Naive thymus-derived CD4-positive, alpha-beta T cell (primary cell): Measurements from ENCODE around the gene NT5DC4. TPM values are rescaled to one million over a fixed set of nuclear protein-coding genes. Genes with fewer than 3 reads are reported as not detected.

Source experiments
- ATAC-seq: fragments of 150-1000 bp; cut with Tn5 transposase; 2 replicates; pipeline ENCODE4 v1.10.0; 2021; ENCODE audit warnings: mild to moderate bottlenecking, moderate library complexity
- CTCF ChIA-PET: fragments of 350-600 bp; sonication (Branson Sonifier 250); formaldehyde crosslinking; loops from one replicate; lab custom pipeline; 2021; ENCODE audit warnings: antibody characterized with exemption; lab: Charles Lee
- POLR2A ChIA-PET: fragments of 350-600 bp; sonication (Branson Sonifier 250); formaldehyde crosslinking; loops from one replicate; lab custom pipeline; 2021; ENCODE audit warnings: antibody characterized with exemption, inconsistent platforms; lab: Charles Lee
- DNase-seq, 9 donors: peaks; one replicate each; pipeline versions ENCODE4 v3.0.0 to v3.0.0-alpha.2; 2020 to 2022; ENCODE audit warnings: mixed read lengths in 1 of 9
- H3K27ac ChIP-seq: one replicate; pipeline ENCODE4 v1.7.0; 2013; ENCODE audit warnings: mild to moderate bottlenecking, low read depth, low read length, moderate library complexity
- H3K27me3 ChIP-seq, 2 donors: one replicate each; pipeline ENCODE4 v1.7.0; 2013; ENCODE audit warnings: low read length in 2 of 2, mild to moderate bottlenecking in 2 of 2, moderate library complexity in 2 of 2; ENCODE audit not compliant: control insufficient read depth in 2 of 2, insufficient read depth in 2 of 2
- H3K36me3 ChIP-seq, 3 experiments: 1 replicate in 2 of 3; 2 replicates in 1 of 3; pipeline ENCODE4 v1.7.0; 2013; ENCODE audit warnings: low read length in 3 of 3, mild to moderate bottlenecking in 3 of 3, moderate library complexity in 1 of 3; ENCODE audit not compliant: insufficient read depth in 3 of 3, control insufficient read depth in 2 of 3
- H3K4me1 ChIP-seq, 2 donors: one replicate each; pipeline ENCODE4 v1.7.0; 2013; ENCODE audit warnings: low read length in 2 of 2, mild to moderate bottlenecking in 2 of 2, moderate library complexity in 1 of 2; ENCODE audit not compliant: control insufficient read depth in 2 of 2, insufficient read depth in 2 of 2
- H3K4me3 ChIP-seq: 2 replicates; pipeline ENCODE4 v1.7.0; 2013; ENCODE audit warnings: mild to moderate bottlenecking, low read length
- H3K9me3 ChIP-seq, 3 experiments: 1 replicate in 2 of 3; 2 replicates in 1 of 3; pipeline ENCODE4 v1.7.0; 2013; ENCODE audit warnings: low read length in 3 of 3; ENCODE audit not compliant: control insufficient read depth in 2 of 3
- H3K27ac Mint-ChIP-seq, 9 donors: one replicate each; pipeline ENCODE4 v1.8.0; 2020 to 2022; ENCODE audit warnings: mixed read lengths in 9 of 9, mild to moderate bottlenecking in 8 of 9, moderate library complexity in 5 of 9, inconsistent platforms in 2 of 9
- H3K27me3 Mint-ChIP-seq, 5 donors: one replicate each; pipeline ENCODE4 v1.8.0; 2021 to 2022; ENCODE audit warnings: mixed read lengths in 5 of 5, mild to moderate bottlenecking in 1 of 5
- H3K36me3 Mint-ChIP-seq, 5 donors: one replicate each; pipeline ENCODE4 v1.8.0; 2020 to 2022; ENCODE audit warnings: mixed read lengths in 5 of 5, mild to moderate bottlenecking in 3 of 5, inconsistent platforms in 1 of 5
- H3K4me1 Mint-ChIP-seq, 7 donors: one replicate each; pipeline ENCODE4 v1.8.0; 2020 to 2022; ENCODE audit warnings: mixed read lengths in 7 of 7, mild to moderate bottlenecking in 3 of 7, inconsistent platforms in 1 of 7
- H3K4me3 Mint-ChIP-seq, 10 donors: one replicate each; pipeline ENCODE4 v1.8.0; 2020 to 2022; ENCODE audit warnings: mild to moderate bottlenecking in 10 of 10, mixed read lengths in 10 of 10, moderate library complexity in 6 of 10, inconsistent platforms in 2 of 10
- H3K9me3 Mint-ChIP-seq, 11 donors: one replicate each; pipeline ENCODE4 v1.8.0; 2020 to 2022; ENCODE audit warnings: mixed read lengths in 11 of 11, mild to moderate bottlenecking in 4 of 11, inconsistent platforms in 1 of 11, moderate library complexity in 1 of 11
- intact Hi-C, 2 donors: fragments of 100-400 bp; cut with micrococcal nuclease; formaldehyde crosslinking; loops; one replicate each; pipeline ENCODE4 v1.15.1; 2023
- polyA plus RNA-seq, 2 donors: library from polyadenylated mRNA; unstranded; fragments of 300-500 nt; fragmentation: Illumina TruSeq; gene quantifications; one replicate each; pipeline ENCODE4 v1.2.3, GENCODE V29; 2021
- total RNA-seq, 6 experiments: library from RNA in 5 of 6; stranded (reverse) in 5 of 6; gene quantifications; 1 replicate in 5 of 6; 2 replicates in 1 of 6; pipeline ENCODE4 v1.2.3 and lab custom pipeline; 2021 to 2026

Gene NT5DC4
- total and polyA plus RNA-seq, 7 experiments from 2014 or later: 0.56 TPM; not detected in 6

DNA sequence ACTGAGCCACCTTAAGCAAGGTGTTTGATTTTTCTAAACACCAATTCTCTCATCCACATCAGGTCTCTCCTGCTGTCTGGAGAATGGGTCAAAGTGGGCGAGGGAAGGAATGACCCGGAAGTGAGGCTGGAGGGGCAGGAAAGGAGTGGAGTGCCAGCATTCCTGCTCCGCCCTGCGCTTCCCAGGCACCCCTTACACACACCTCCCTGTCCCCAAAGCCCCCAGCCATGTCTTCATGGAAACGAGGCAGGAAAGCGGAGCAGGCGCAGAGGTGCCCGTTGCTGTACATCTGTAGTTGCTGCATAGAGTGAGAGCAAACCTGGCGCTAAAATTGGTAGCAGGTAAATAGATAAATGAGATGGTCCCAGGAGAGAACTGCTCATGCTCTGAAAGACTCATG is 27.2 kb upstream of the NT5DC4 start:
- no peaks in the 10 kb centered on the region for H3K9me3 ChIP-seq
- CTCF ChIA-PET: interaction anchor here (4.0 to 8.9 kb wide), 2 partner anchors 33 to 65 kb away, joined by 33 to 183 read pairs; no protein-coding TSS in a partner anchor
- DNase-seq: no peak

DNA sequence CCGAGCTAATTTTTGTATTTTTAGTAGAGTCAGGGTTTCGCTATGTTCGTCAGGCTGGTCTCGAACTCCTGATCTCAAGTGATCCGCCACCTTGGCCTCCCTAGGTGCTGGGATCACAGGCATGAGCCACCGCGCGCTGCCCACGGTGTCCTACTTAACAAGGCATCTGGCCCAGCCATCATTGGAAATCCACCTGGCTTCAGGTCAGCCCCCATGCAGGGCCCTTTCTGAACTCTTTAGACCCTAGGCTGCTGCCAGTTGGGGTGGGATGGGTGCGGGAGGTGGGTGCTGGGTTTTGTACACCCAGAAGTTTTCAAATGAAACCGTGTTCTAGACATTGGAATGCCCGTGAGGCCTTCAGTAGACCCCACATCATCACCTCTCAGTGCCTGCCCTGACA is 26.6 kb upstream of the NT5DC4 start:
- ATAC-seq: no peak
- CTCF ChIA-PET: no interaction called here
- H3K36me3 ChIP-seq: no peaks in the 10 kb centered on the region
- H3K27me3 ChIP-seq: no peaks in the 10 kb centered on the region
- Mint-ChIP-seq H3K4me1 (peaks cover 0 to 39% (median 18%) of the 10 kb centered on the region in 7 donors), H3K4me3 (no peak overlapping the region), H3K27me3 (peaks cover 0 to 5% (median 0%) of the 10 kb centered on the region in 5 donors), H3K27ac (no peak overlapping the region), H3K9me3 (no peaks in the 10 kb centered on the region), H3K36me3 (peaks cover 0 to 2% (median 0%) of the 10 kb centered on the region in 5 donors)
- intact Hi-C loops: loop anchor here in 1 of 2 donors (5.0 kb wide), 1 partner anchor 212 kb away; the partner anchor contains the start of gene TTL
- H3K9me3 ChIP-seq: no peaks in the 10 kb centered on the region
- peaks cover 6 to 16% of the 10 kb centered on the region in 2 donors for H3K4me1 ChIP-seq
- no peak overlapping the region for H3K27ac ChIP-seq
- POLR2A ChIA-PET: interaction anchor here (0.7 kb wide), 1 partner anchor 63 kb away, joined by 5 read pairs; no protein-coding TSS in a partner anchor
- no peak overlapping the region for H3K4me3 ChIP-seq
- no peak for DNase-seq

More for the DNA sequence above, 27.2 kb upstream of the NT5DC4 start:
- H3K4me3 ChIP-seq: no peak overlapping the region
- Mint-ChIP-seq H3K9me3 (no peaks in the 10 kb centered on the region), H3K36me3 (peaks cover 0 to 2% (median 0%) of the 10 kb centered on the region in 5 donors), H3K27ac (peak overlapping the region in 2 of 9 donors; percentile 36 to 91), H3K27me3 (peaks cover 0 to under 1% (median 0%) of the 10 kb centered on the region in 5 donors), H3K4me1 (peaks cover 0 to 41% (median 18%) of the 10 kb centered on the region in 7 donors), H3K4me3 (no peak overlapping the region)
- no peaks in the 10 kb centered on the region for H3K27me3 ChIP-seq
- intact Hi-C loops: loop anchor here in 1 of 2 donors (5.0 kb wide), 1 partner anchor 211 kb away; the partner anchor contains the start of gene TTL
- no peak overlapping the region for H3K27ac ChIP-seq
- H3K36me3 ChIP-seq: no peaks in the 10 kb centered on the region
- ATAC-seq: no peak
- H3K4me1 ChIP-seq: peaks cover 6 to 16% of the 10 kb centered on the region in 2 donors
- POLR2A ChIA-PET: interaction anchor here (0.6 to 0.7 kb wide), 2 partner anchors 14 to 62 kb away, joined by 3 to 5 read pairs; no protein-coding TSS in a partner anchor

DNA sequence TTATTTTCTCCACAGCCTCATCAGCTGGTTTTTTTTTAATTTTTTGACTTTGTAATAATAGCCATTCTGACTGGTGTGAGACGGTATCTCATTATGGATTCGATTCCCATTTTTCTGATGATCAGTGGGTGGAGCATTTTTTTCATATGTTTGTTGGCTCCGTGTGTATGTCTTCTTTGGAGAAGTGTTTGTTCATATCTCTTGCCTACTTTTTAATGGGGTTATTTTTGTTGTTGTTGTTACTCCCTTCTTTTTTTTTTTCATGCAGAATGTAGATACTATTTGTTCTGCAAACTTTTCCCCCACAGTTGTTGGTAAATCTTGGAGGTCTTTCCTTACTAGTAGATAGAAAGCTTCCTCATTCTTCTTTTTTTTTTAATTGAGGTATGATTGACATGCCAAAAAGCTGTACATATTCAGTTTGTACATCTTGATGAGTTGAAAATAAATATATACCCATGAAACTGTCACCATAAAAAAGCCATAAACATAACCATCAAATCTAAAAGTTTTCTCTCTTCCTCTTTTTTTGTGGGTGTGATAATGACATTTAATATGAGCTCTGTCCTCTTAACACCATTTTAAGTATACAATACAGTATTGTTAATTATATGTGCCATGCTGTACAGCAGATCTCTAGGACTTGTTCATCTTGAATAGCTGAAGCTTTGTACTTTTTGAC is 21.8 kb upstream of the NT5DC4 start:
- Mint-ChIP-seq H3K36me3 (peaks cover 0 to 4% (median 0%) of the 10 kb centered on the region in 5 donors), H3K4me1 (peaks cover 0 to 20% (median 0%) of the 10 kb centered on the region in 7 donors), H3K9me3 (no peaks in the 10 kb centered on the region), H3K27ac (no peak overlapping the region), H3K4me3 (no peak overlapping the region), H3K27me3 (peaks cover 0 to 13% (median 0%) of the 10 kb centered on the region in 5 donors)
- no peaks in the 10 kb centered on the region for H3K9me3 ChIP-seq
- H3K27ac ChIP-seq: no peak overlapping the region
- H3K36me3 ChIP-seq: no peaks in the 10 kb centered on the region
- H3K4me3 ChIP-seq: no peak overlapping the region
- no peak for DNase-seq
- H3K4me1 ChIP-seq: no peaks in the 10 kb centered on the region
- ATAC-seq: no peak
- POLR2A ChIA-PET: no interaction called here
- intact Hi-C loops: no loop called here
- CTCF ChIA-PET: interaction anchor here (1.0 to 1.4 kb wide), 2 partner anchors 8 to 26 kb away, joined by 4 to 6 read pairs; no protein-coding TSS in a partner anchor
- H3K27me3 ChIP-seq: no peaks in the 10 kb centered on the region

GRCh38 chr2:112699984-112700667 is 20.7 kb upstream of the NT5DC4 start:
- ChIA-PET POLR2A (no interaction called here), CTCF (interaction anchor here (1.4 kb wide), 1 partner anchor 9 kb away, joined by 6 read pairs; no protein-coding TSS in a partner anchor)
- ATAC-seq (peak; percentile 74), DNase-seq (no peak)
- H3K36me3 ChIP-seq: no peaks in the 10 kb centered on the region
- no peak overlapping the region for H3K4me3 ChIP-seq
- peaks cover 0 to 13% (median 5%) of the 10 kb centered on the region in 5 donors for H3K27me3 Mint-ChIP-seq
- H3K36me3 Mint-ChIP-seq: peaks cover 0 to 6% (median 4%) of the 10 kb centered on the region in 5 donors
- no peaks in the 10 kb centered on the region for H3K4me1 ChIP-seq
- intact Hi-C loops: no loop called here
- no peak overlapping the region for H3K27ac Mint-ChIP-seq
- H3K27ac ChIP-seq: no peak overlapping the region
- H3K9me3 ChIP-seq: no peaks in the 10 kb centered on the region
- no peak overlapping the region for H3K4me3 Mint-ChIP-seq
- H3K4me1 Mint-ChIP-seq: peaks cover 0 to 24% (median 0%) of the 10 kb centered on the region in 7 donors
- H3K27me3 ChIP-seq: no peaks in the 10 kb centered on the region
- H3K9me3 Mint-ChIP-seq: no peaks in the 10 kb centered on the region

DNA sequence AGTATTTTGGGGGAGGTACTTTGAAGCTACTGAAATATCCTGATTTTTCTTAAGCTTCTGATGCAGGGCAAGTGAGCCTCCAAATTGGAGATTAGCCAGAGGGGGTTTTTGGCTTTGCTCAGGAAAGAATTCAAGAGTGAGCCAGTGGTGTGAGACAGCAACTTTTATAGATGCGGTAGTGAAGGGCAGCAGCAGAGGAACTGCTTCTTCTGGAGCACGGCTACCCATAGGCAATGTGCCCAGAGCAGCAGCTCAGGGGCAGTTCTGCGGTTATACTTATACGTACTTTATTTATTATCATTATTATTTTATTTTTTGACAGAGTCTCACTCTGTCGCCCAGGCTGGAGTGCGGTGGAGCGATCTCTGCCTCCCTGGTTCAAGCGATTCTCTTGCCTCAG is 19.8 kb upstream of the NT5DC4 start:
- Mint-ChIP-seq H3K36me3 (peaks cover 0 to 8% (median 4%) of the 10 kb centered on the region in 5 donors), H3K27ac (no peak overlapping the region), H3K4me3 (no peak overlapping the region), H3K27me3 (peaks cover 0 to 13% (median 5%) of the 10 kb centered on the region in 5 donors), H3K9me3 (peaks cover 0 to 2% (median 0%) of the 10 kb centered on the region in 11 donors), H3K4me1 (peaks cover 0 to 33% (median 5%) of the 10 kb centered on the region in 7 donors)
- ChIA-PET CTCF (no interaction called here), POLR2A (no interaction called here)
- Histone ChIP-seq H3K36me3 (no peaks in the 10 kb centered on the region), H3K27ac (no peak overlapping the region), H3K4me3 (no peak overlapping the region), H3K9me3 (no peaks in the 10 kb centered on the region), H3K4me1 (peaks cover 0 to 5% of the 10 kb centered on the region in 2 donors), H3K27me3 (no peaks in the 10 kb centered on the region)
- peak in 1 of 9 donors; percentile 0 for DNase-seq
- ATAC-seq: peak; percentile 77
- intact Hi-C loops: no loop called here

GRCh38 chr2:112703684-112704083 is 17.1 kb upstream of the NT5DC4 start:
- DNase-seq (peak in 1 of 9 donors; percentile 3), ATAC-seq (no peak)
- Histone ChIP-seq H3K27ac (no peak overlapping the region), H3K27me3 (no peaks in the 10 kb centered on the region), H3K9me3 (no peaks in the 10 kb centered on the region), H3K4me1 (peaks cover 0 to 10% of the 10 kb centered on the region in 2 donors), H3K36me3 (no peaks in the 10 kb centered on the region), H3K4me3 (no peak overlapping the region)
- H3K36me3 Mint-ChIP-seq: peaks cover 0 to 8% (median 4%) of the 10 kb centered on the region in 5 donors
- no peak overlapping the region for H3K27ac Mint-ChIP-seq
- intact Hi-C loops: no loop called here
- H3K4me3 Mint-ChIP-seq: no peak overlapping the region
- ChIA-PET CTCF (no interaction called here), POLR2A (no interaction called here)
- H3K4me1 Mint-ChIP-seq: peaks cover 7 to 55% (median 11%) of the 10 kb centered on the region in 7 donors
- peaks cover 0 to 2% (median 0%) of the 10 kb centered on the region in 11 donors for H3K9me3 Mint-ChIP-seq
- H3K27me3 Mint-ChIP-seq: peaks cover 0 to 12% (median 5%) of the 10 kb centered on the region in 5 donors
